ENCODE data around the gene MIA3. TPM values are rescaled to one million over a fixed set of nuclear protein-coding genes. Genes with fewer than 3 reads are reported as not detected.

The MIA3 gene
- total and polyA plus RNA-seq, 2 experiments from 2014 or later: 31.9 to 34.8 TPM

GRCh38 chr1:222588135-222588534, 29.8 kb upstream of the MIA3 start:
- Histone ChIP-seq H3K4me3 (no peak overlapping the region), H3K4me1 (ENCODE audit: insufficient read depth) (peaks cover 9% of the 10 kb centered on the region), H2AFZ (no peak overlapping the region), H3K79me2 (peaks cover 29% of the 10 kb centered on the region), H3K27me3 (no peaks in the 10 kb centered on the region), H3K36me3 (replicated peaks; ENCODE audit: insufficient read depth, low read depth) (no peaks in the 10 kb centered on the region), H3K4me2 (peak overlapping the region; percentile 88), H3K9me2 (replicated peaks; ENCODE audit: insufficient read depth) (no peaks in the 10 kb centered on the region), H3K27ac (no peak overlapping the region), H3K9me3 (ENCODE audit: low read depth) (no peaks in the 10 kb centered on the region), H4K20me1 (ENCODE audit: insufficient read depth, poor library complexity, severe bottlenecking) (no peaks in the 10 kb centered on the region)
- WGBS (ENCODE audit: low lambda C conversion rate, missing lambda C conversion rate): 73% methylated on average over 1 of the region's 1 CpG
- TF ChIP-seq EZH2phosphoT487 (IDR thresholded peaks at IDR 0.05; ENCODE audit: low read depth, severe bottlenecking, unreplicated experiment): no peak
- TF ChIP-seq EZH2 (IDR thresholded peaks at IDR 0.05; ENCODE audit: borderline replicate concordance): no peak
- TF ChIP-seq CTCF (IDR thresholded peaks at IDR 0.05; ENCODE audit: poor library complexity): no peak
- DNase-seq (ENCODE audit: low spot score): no peak

GRCh38 chr1:222589462-222590302, 28.2 kb upstream of the MIA3 start, which contains the start of gene TAF1A:
TAF1A (minus strand) TSS chr1:222589933.
- peak within 1 kb of the TSS; percentile 88 for H3K4me2 ChIP-seq
- peaks cover 9% of the 10 kb centered on the region for H3K4me1 ChIP-seq (ENCODE audit: insufficient read depth)
- under 1% methylated on average over 41 of the region's 41 CpGs for WGBS (ENCODE audit: low lambda C conversion rate, missing lambda C conversion rate)
- peaks cover under 1% of the 10 kb centered on the region for H3K9me3 ChIP-seq (ENCODE audit: low read depth)
- DNase-seq (ENCODE audit: low spot score): peak; percentile 92
- H4K20me1 ChIP-seq (ENCODE audit: insufficient read depth, poor library complexity, severe bottlenecking): no peaks in the 10 kb centered on the region
- peak within 1 kb of the TSS; percentile 99 for H2AFZ ChIP-seq
- TF ChIP-seq EZH2 (IDR thresholded peaks at IDR 0.05; ENCODE audit: borderline replicate concordance) (no peak), CTCF (IDR thresholded peaks at IDR 0.05; ENCODE audit: poor library complexity) (no peak), EZH2phosphoT487 (IDR thresholded peaks at IDR 0.05; ENCODE audit: low read depth, severe bottlenecking, unreplicated experiment) (no peak)
- H3K27ac ChIP-seq: peak within 1 kb of the TSS; percentile 93
- no peaks in the 10 kb centered on the region for H3K9me2 ChIP-seq (replicated peaks; ENCODE audit: insufficient read depth)
- peak within 1 kb of the TSS; percentile 90 for H3K4me3 ChIP-seq
- no peaks in the 10 kb centered on the region for H3K36me3 ChIP-seq (replicated peaks; ENCODE audit: insufficient read depth, low read depth)
- H3K79me2 ChIP-seq: peaks cover 29% of the 10 kb centered on the region
- no peaks in the 10 kb centered on the region for H3K27me3 ChIP-seq

GRCh38 chr1:222592171-222592570, 25.7 kb upstream of the MIA3 start:
- no peaks in the 10 kb centered on the region for H3K27me3 ChIP-seq

More at GRCh38 chr1:222592171-222592570, 25.7 kb upstream of the MIA3 start:
- Histone ChIP-seq H3K36me3 (replicated peaks; ENCODE audit: insufficient read depth, low read depth) (no peaks in the 10 kb centered on the region), H3K9me2 (replicated peaks; ENCODE audit: insufficient read depth) (no peaks in the 10 kb centered on the region), H3K4me1 (ENCODE audit: insufficient read depth) (peaks cover 9% of the 10 kb centered on the region), H2AFZ (no peak overlapping the region), H3K9me3 (ENCODE audit: low read depth) (peaks cover 6% of the 10 kb centered on the region), H3K4me3 (no peak overlapping the region), H3K79me2 (peaks cover 22% of the 10 kb centered on the region), H3K27ac (no peak overlapping the region), H4K20me1 (ENCODE audit: insufficient read depth, poor library complexity, severe bottlenecking) (no peaks in the 10 kb centered on the region), H3K4me2 (no peak overlapping the region)
- WGBS (ENCODE audit: low lambda C conversion rate, missing lambda C conversion rate): 80% methylated on average over 3 of the region's 3 CpGs
- no peak for DNase-seq (ENCODE audit: low spot score)
- TF ChIP-seq CTCF (IDR thresholded peaks at IDR 0.05; ENCODE audit: poor library complexity): no peak
- TF ChIP-seq EZH2phosphoT487 (IDR thresholded peaks at IDR 0.05; ENCODE audit: low read depth, severe bottlenecking, unreplicated experiment): no peak
- no peak for TF ChIP-seq EZH2 (IDR thresholded peaks at IDR 0.05; ENCODE audit: borderline replicate concordance)
